Measurements from ENCODE around the gene APBB3. TPM values are rescaled to one million over a fixed set of nuclear protein-coding genes. Genes with fewer than 3 reads are reported as not detected.
"Not testable (repeated sequence)": the region's sequence is repeated elsewhere in the genome, so short reads cannot be mapped to it uniquely, and the experiment has no call there.

APBB3 gene
- total and polyA plus RNA-seq, 4 donors = 32.3 to 90.1 (median 43.6) TPM

- H3K27me3 ChIP-seq (ENCODE audit: control insufficient read depth, insufficient read depth, low read length) = no peaks in the 10 kb centered on the region
- no peak overlapping the region for H3K27ac ChIP-seq (ENCODE audit: low read depth, low read length)
- no peaks in the 10 kb centered on the region for H3K4me1 ChIP-seq (ENCODE audit: control insufficient read depth, insufficient read depth, low read length)
- H3K36me3 ChIP-seq (ENCODE audit: control insufficient read depth, insufficient read depth, low read length) = no peaks in the 10 kb centered on the region
- no peaks in the 10 kb centered on the region for H3K9me3 ChIP-seq (ENCODE audit: control insufficient read depth, insufficient read depth, low read length)
- no peak overlapping the region for H3K4me3 ChIP-seq (ENCODE audit: low read depth, low read length)
- no peak for DNase-seq (ENCODE audit: low read depth in 4 of 6, low spot score in 6 of 6)
Observed at GRCh38 chr5:140600096-140600495, 35.7 kb upstream of the APBB3 start.

- no peaks in the 10 kb centered on the region for H3K4me1 ChIP-seq (ENCODE audit: control insufficient read depth, insufficient read depth, low read length)
- H3K4me3 ChIP-seq (ENCODE audit: low read depth, low read length) = no peak overlapping the region
- H3K27me3 ChIP-seq (ENCODE audit: control insufficient read depth, insufficient read depth, low read length) = no peaks in the 10 kb centered on the region
- no peaks in the 10 kb centered on the region for H3K9me3 ChIP-seq (ENCODE audit: control insufficient read depth, insufficient read depth, low read length)
- no peak for DNase-seq (ENCODE audit: low read depth in 4 of 6, low spot score in 6 of 6)
- H3K27ac ChIP-seq (ENCODE audit: low read depth, low read length) = no peak overlapping the region
- no peaks in the 10 kb centered on the region for H3K36me3 ChIP-seq (ENCODE audit: control insufficient read depth, insufficient read depth, low read length)
- WGBS (ENCODE audit: insufficient coverage) = no CpG with 5 or more reads among the region's 2 CpGs
Observed at GRCh38 chr5:140598836-140599235, 34.4 kb upstream of the APBB3 start.

- H3K4me3 ChIP-seq (ENCODE audit: low read depth, low read length) = no peak overlapping the region
- 80% methylated on average over 1 of the region's 1 CpG for WGBS (ENCODE audit: insufficient coverage)
- H3K27me3 ChIP-seq (ENCODE audit: control insufficient read depth, insufficient read depth, low read length) = no peaks in the 10 kb centered on the region
- no peaks in the 10 kb centered on the region for H3K4me1 ChIP-seq (ENCODE audit: control insufficient read depth, insufficient read depth, low read length)
- H3K9me3 ChIP-seq (ENCODE audit: control insufficient read depth, insufficient read depth, low read length) = no peaks in the 10 kb centered on the region
- no peaks in the 10 kb centered on the region for H3K36me3 ChIP-seq (ENCODE audit: control insufficient read depth, insufficient read depth, low read length)
- no peak overlapping the region for H3K27ac ChIP-seq (ENCODE audit: low read depth, low read length)
- no peak for DNase-seq (ENCODE audit: low read depth in 4 of 6, low spot score in 6 of 6)
Observed at GRCh38 chr5:140596321-140596741, 31.9 kb upstream of the APBB3 start.

GRCh38 chr5:140595538-140596300, 31.3 kb upstream of the APBB3 start:
- no peaks in the 10 kb centered on the region for H3K9me3 ChIP-seq (ENCODE audit: control insufficient read depth, insufficient read depth, low read length)
- H3K4me1 ChIP-seq (ENCODE audit: control insufficient read depth, insufficient read depth, low read length) = no peaks in the 10 kb centered on the region
- no peak overlapping the region for H3K27ac ChIP-seq (ENCODE audit: low read depth, low read length)
- H3K27me3 ChIP-seq (ENCODE audit: control insufficient read depth, insufficient read depth, low read length) = no peaks in the 10 kb centered on the region
- no peak overlapping the region for H3K4me3 ChIP-seq (ENCODE audit: low read depth, low read length)
- 60% methylated on average over 3 of the region's 5 CpGs for WGBS (ENCODE audit: insufficient coverage)
- no peak for DNase-seq (ENCODE audit: low read depth in 4 of 6, low spot score in 6 of 6)
- no peaks in the 10 kb centered on the region for H3K36me3 ChIP-seq (ENCODE audit: control insufficient read depth, insufficient read depth, low read length)

GRCh38 chr5:140594169-140594568, 29.8 kb upstream of the APBB3 start:
- no peak for DNase-seq (ENCODE audit: low read depth in 4 of 6, low spot score in 6 of 6)
- Histone ChIP-seq H3K9me3 (ENCODE audit: control insufficient read depth, insufficient read depth, low read length) (no peaks in the 10 kb centered on the region), H3K4me3 (ENCODE audit: low read depth, low read length) (no peak overlapping the region), H3K4me1 (ENCODE audit: control insufficient read depth, insufficient read depth, low read length) (no peaks in the 10 kb centered on the region), H3K36me3 (ENCODE audit: control insufficient read depth, insufficient read depth, low read length) (no peaks in the 10 kb centered on the region), H3K27ac (ENCODE audit: low read depth, low read length) (no peak overlapping the region), H3K27me3 (ENCODE audit: control insufficient read depth, insufficient read depth, low read length) (no peaks in the 10 kb centered on the region)
- 81% methylated on average over 6 of the region's 6 CpGs for WGBS (ENCODE audit: insufficient coverage)

GRCh38 chr5:140593070-140593469, 28.7 kb upstream of the APBB3 start:
- 71% methylated on average over 8 of the region's 14 CpGs for WGBS (ENCODE audit: insufficient coverage)
- H3K9me3 ChIP-seq (ENCODE audit: control insufficient read depth, insufficient read depth, low read length); H3K27ac ChIP-seq (ENCODE audit: low read depth, low read length); H3K4me1 ChIP-seq (ENCODE audit: control insufficient read depth, insufficient read depth, low read length); DNase-seq (ENCODE audit: low read depth in 4 of 6, low spot score in 6 of 6); H3K36me3 ChIP-seq (ENCODE audit: control insufficient read depth, insufficient read depth, low read length); H3K27me3 ChIP-seq (ENCODE audit: control insufficient read depth, insufficient read depth, low read length); H3K4me3 ChIP-seq (ENCODE audit: low read depth, low read length): not testable (repeated sequence)

- Histone ChIP-seq H3K27ac (ENCODE audit: low read depth, low read length) (no peak overlapping the region), H3K4me1 (ENCODE audit: control insufficient read depth, insufficient read depth, low read length) (no peaks in the 10 kb centered on the region), H3K9me3 (ENCODE audit: control insufficient read depth, insufficient read depth, low read length) (no peaks in the 10 kb centered on the region), H3K36me3 (ENCODE audit: control insufficient read depth, insufficient read depth, low read length) (no peaks in the 10 kb centered on the region), H3K4me3 (ENCODE audit: low read depth, low read length) (no peak overlapping the region), H3K27me3 (ENCODE audit: control insufficient read depth, insufficient read depth, low read length) (no peaks in the 10 kb centered on the region)
- 91% methylated on average over 3 of the region's 5 CpGs for WGBS (ENCODE audit: insufficient coverage)
- DNase-seq (ENCODE audit: low read depth in 4 of 6, low spot score in 6 of 6) = no peak
Observed at GRCh38 chr5:140591747-140592372, 27.5 kb upstream of the APBB3 start.

- Histone ChIP-seq H3K27me3 (ENCODE audit: control insufficient read depth, insufficient read depth, low read length) (no peaks in the 10 kb centered on the region), H3K27ac (ENCODE audit: low read depth, low read length) (no peak overlapping the region), H3K36me3 (ENCODE audit: control insufficient read depth, insufficient read depth, low read length) (no peaks in the 10 kb centered on the region), H3K4me3 (ENCODE audit: low read depth, low read length) (no peak overlapping the region), H3K9me3 (ENCODE audit: control insufficient read depth, insufficient read depth, low read length) (no peaks in the 10 kb centered on the region), H3K4me1 (ENCODE audit: control insufficient read depth, insufficient read depth, low read length) (no peaks in the 10 kb centered on the region)
- 69% methylated on average over 3 of the region's 7 CpGs for WGBS (ENCODE audit: insufficient coverage)
- DNase-seq (ENCODE audit: low read depth in 4 of 6, low spot score in 6 of 6) = no peak
Observed at GRCh38 chr5:140590861-140591260, 26.5 kb upstream of the APBB3 start.

GRCh38 chr5:140588311-140589070, 24.1 kb upstream of the APBB3 start:
- WGBS (ENCODE audit: insufficient coverage) = no CpG with 5 or more reads among the region's 5 CpGs
- Histone ChIP-seq H3K4me3 (ENCODE audit: low read depth, low read length) (no peak overlapping the region), H3K27me3 (ENCODE audit: control insufficient read depth, insufficient read depth, low read length) (no peaks in the 10 kb centered on the region), H3K9me3 (ENCODE audit: control insufficient read depth, insufficient read depth, low read length) (no peaks in the 10 kb centered on the region), H3K27ac (ENCODE audit: low read depth, low read length) (no peak overlapping the region), H3K4me1 (ENCODE audit: control insufficient read depth, insufficient read depth, low read length) (no peaks in the 10 kb centered on the region), H3K36me3 (ENCODE audit: control insufficient read depth, insufficient read depth, low read length) (no peaks in the 10 kb centered on the region)
- DNase-seq (ENCODE audit: low read depth in 4 of 6, low spot score in 6 of 6) = no peak
